ENCODE data around the gene CREB5. TPM values are rescaled to one million over a fixed set of nuclear protein-coding genes. Genes with fewer than 3 reads are reported as not detected.

CREB5 gene
- polyA plus RNA-seq, 1 experiment, result 3.9 TPM

- Histone ChIP-seq H3K4me3 (ENCODE audit: low read depth, low read length) (no peak overlapping the region), H3K36me3 (ENCODE audit: control insufficient read depth, insufficient read depth, low read length) (no peaks in the 10 kb centered on the region), H3K27me3 (ENCODE audit: control insufficient read depth, insufficient read depth, low read length) (peaks cover 5% of the 10 kb centered on the region)
- CTCF ChIA-PET, result interaction anchor here (1.0 kb wide), 1 partner anchor 16 kb away, joined by 3 read pairs; no protein-coding TSS in a partner anchor
- POLR2A ChIA-PET, result no interaction called here
- no peak for DNase-seq (ENCODE audit: low read depth)
- TF ChIP-seq CTCF (IDR thresholded peaks at IDR 0.05; ENCODE audit: insufficient read depth, low read depth, low read length), result no peak
Observed at GRCh38 chr7:28554802-28555471, 142.6 kb downstream of the CREB5 start.

GRCh38 chr7:28556025-28556424 lies 143.7 kb downstream of the CREB5 start:
- H3K36me3 ChIP-seq (ENCODE audit: control insufficient read depth, insufficient read depth, low read length), result no peaks in the 10 kb centered on the region
- ChIA-PET POLR2A (no interaction called here), CTCF (interaction anchor here (0.6 kb wide), 1 partner anchor 116 kb away, joined by 3 read pairs; no protein-coding TSS in a partner anchor)
- no peak overlapping the region for H3K4me3 ChIP-seq (ENCODE audit: low read depth, low read length)
- peaks cover 4% of the 10 kb centered on the region for H3K27me3 ChIP-seq (ENCODE audit: control insufficient read depth, insufficient read depth, low read length)
- DNase-seq (ENCODE audit: low read depth), result no peak
- TF ChIP-seq CTCF (IDR thresholded peaks at IDR 0.05; ENCODE audit: insufficient read depth, low read depth, low read length), result no peak

- H3K36me3 ChIP-seq (ENCODE audit: control insufficient read depth, insufficient read depth, low read length), result no peaks in the 10 kb centered on the region
- POLR2A ChIA-PET, result no interaction called here
- TF ChIP-seq CTCF (IDR thresholded peaks at IDR 0.05; ENCODE audit: insufficient read depth, low read depth, low read length), result no peak
- H3K4me3 ChIP-seq (ENCODE audit: low read depth, low read length), result no peak overlapping the region
- CTCF ChIA-PET, result no interaction called here
- peaks cover 4% of the 10 kb centered on the region; the same call in 1 of the 2 replicates for H3K27me3 ChIP-seq (ENCODE audit: control insufficient read depth, insufficient read depth, low read length)
- no peak for DNase-seq (ENCODE audit: low read depth)
Observed at GRCh38 chr7:28556671-28557070, 144.4 kb downstream of the CREB5 start.

GRCh38 chr7:28558236-28558635 lies 145.9 kb downstream of the CREB5 start:
- TF ChIP-seq CTCF (IDR thresholded peaks at IDR 0.05; ENCODE audit: insufficient read depth, low read depth, low read length), result no peak
- CTCF ChIA-PET, result interaction anchor here (0.7 kb wide), 1 partner anchor 1173 kb away, joined by 3 read pairs; no protein-coding TSS in a partner anchor
- DNase-seq (ENCODE audit: low read depth), result no peak
- Histone ChIP-seq H3K4me3 (ENCODE audit: low read depth, low read length) (no peak overlapping the region), H3K27me3 (ENCODE audit: control insufficient read depth, insufficient read depth, low read length) (peaks cover 4% of the 10 kb centered on the region; the same call in 1 of the 2 replicates), H3K36me3 (ENCODE audit: control insufficient read depth, insufficient read depth, low read length) (no peaks in the 10 kb centered on the region)
- POLR2A ChIA-PET, result no interaction called here

GRCh38 chr7:28560767-28561166 lies 148.4 kb downstream of the CREB5 start:
- no peak for DNase-seq (ENCODE audit: low read depth)
- H3K27me3 ChIP-seq (ENCODE audit: control insufficient read depth, insufficient read depth, low read length), result peaks cover 4% of the 10 kb centered on the region; the same call in 1 of the 2 replicates
- H3K36me3 ChIP-seq (ENCODE audit: control insufficient read depth, insufficient read depth, low read length), result no peaks in the 10 kb centered on the region
- TF ChIP-seq CTCF (IDR thresholded peaks at IDR 0.05; ENCODE audit: insufficient read depth, low read depth, low read length), result no peak
- ChIA-PET CTCF (no interaction called here), POLR2A (no interaction called here)
- no peak overlapping the region for H3K4me3 ChIP-seq (ENCODE audit: low read depth, low read length)

Measured in BJ (cell line).